ACC112 (cell line): ENCODE measurements around the gene CCNG2.

Experiments
- H2AFZ ChIP-seq: fragments of 200-600 bp; sonication (generic); one replicate; pipeline ENCODE4 v1.6.0; 2017; ENCODE audit warnings: antibody characterized with exemption, low read length; ENCODE audit not compliant: unreplicated experiment
- H3K27ac ChIP-seq: fragments of 200-600 bp; sonication (generic); 2 replicates; pipeline ENCODE4 v1.5.1; 2014; ENCODE audit warnings: low read depth, mild to moderate bottlenecking, antibody characterized with exemption, low read length, moderate library complexity
- H3K27me3 ChIP-seq: fragments of 200-600 bp; sonication (generic); 2 replicates; pipeline ENCODE4 v1.6.1; 2014; ENCODE audit warnings: mild to moderate bottlenecking, antibody characterized with exemption, low read length, moderate library complexity, mixed read lengths; ENCODE audit not compliant: insufficient read depth
- H3K36me3 ChIP-seq: fragments of 200-600 bp; sonication (generic); 2 replicates; pipeline ENCODE4 v1.6.1; 2016; ENCODE audit warnings: mild to moderate bottlenecking, antibody characterized with exemption, low read length, moderate library complexity, mixed read lengths; ENCODE audit not compliant: insufficient read depth
- H3K4me1 ChIP-seq: fragments of 200-600 bp; sonication (generic); one replicate; pipeline ENCODE4 v1.6.1; 2016; ENCODE audit warnings: low read length, mixed read lengths; ENCODE audit not compliant: insufficient read depth, unreplicated experiment, control insufficient read depth
- H3K4me3 ChIP-seq: fragments of 200-600 bp; sonication (generic); 2 replicates; pipeline ENCODE4 v1.5.1; 2014; ENCODE audit warnings: mild to moderate bottlenecking, low read depth, low read length
- H3K79me2 ChIP-seq: fragments of 200-600 bp; sonication (generic); one replicate; pipeline ENCODE4 v1.6.0; 2016; ENCODE audit warnings: low read length; ENCODE audit not compliant: control insufficient read depth, unreplicated experiment, insufficient read depth

The CCNG2 gene

DNA sequence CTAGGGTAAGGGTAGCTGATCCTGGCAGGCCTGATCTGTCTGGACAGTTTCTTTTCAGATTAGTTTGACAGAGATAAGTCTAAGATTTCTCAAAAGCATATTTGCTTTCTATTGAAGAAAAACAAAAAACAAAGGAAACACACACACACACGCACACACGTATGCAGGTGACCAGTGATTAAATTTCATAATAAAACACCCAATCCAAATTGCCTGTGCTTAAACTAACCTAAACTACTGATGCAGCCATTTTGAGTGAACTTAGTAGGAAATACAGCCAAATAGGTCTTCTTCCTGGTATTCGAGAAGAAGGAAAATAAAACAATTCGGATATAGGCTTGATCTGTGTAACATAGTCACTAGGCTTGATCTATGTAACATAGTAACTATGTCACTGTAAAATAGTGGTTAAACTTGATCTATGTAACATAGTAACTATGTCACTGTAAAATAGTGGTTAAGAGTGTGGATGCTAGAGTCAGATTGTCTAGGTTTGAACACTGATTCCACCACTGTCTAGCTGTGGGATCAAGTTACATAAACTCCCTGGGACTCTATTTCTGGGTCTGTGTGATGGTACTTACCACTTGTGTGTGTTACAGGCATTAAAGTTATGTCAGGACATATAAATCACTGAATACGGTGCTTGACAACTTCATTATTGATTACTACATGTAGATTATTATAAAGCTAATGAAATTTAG lies 9.8 kb upstream of the CCNG2 start:
- Histone ChIP-seq H3K4me1 (no peaks in the 10 kb centered on the region), H3K4me3 (no peak overlapping the region), H3K36me3 (no peaks in the 10 kb centered on the region), H3K27ac (no peak overlapping the region), H2AFZ (no peak overlapping the region), H3K79me2 (no peaks in the 10 kb centered on the region), H3K27me3 (0 out of 2 replicates have a peak, but pooled peaks cover 3% of the 10 kb centered on the region)

DNA sequence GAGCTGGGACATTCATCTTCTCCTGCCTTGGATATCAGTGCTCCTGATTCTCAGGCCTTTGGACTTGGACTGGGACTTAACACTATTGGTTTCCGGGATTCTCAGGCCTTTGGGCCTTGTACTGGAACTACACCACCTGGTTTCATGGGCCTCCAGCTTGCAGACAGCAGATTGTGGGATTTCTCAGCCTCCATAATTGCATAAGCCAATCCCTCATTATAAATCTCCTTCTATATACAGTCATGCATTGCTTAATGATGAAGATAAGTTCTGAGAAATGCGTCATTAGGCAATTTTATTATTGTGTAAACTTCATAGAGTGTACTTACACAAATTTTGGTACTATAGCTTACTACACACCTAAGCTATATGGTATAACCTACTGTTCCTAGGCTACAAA lies 8.9 kb upstream of the CCNG2 start:
- Histone ChIP-seq H3K36me3 (no peaks in the 10 kb centered on the region), H3K4me1 (no peaks in the 10 kb centered on the region), H3K4me3 (no peak overlapping the region), H3K79me2 (no peaks in the 10 kb centered on the region), H3K27me3 (0 out of 2 replicates have a peak, but pooled peaks cover 6% of the 10 kb centered on the region), H3K27ac (no peak overlapping the region), H2AFZ (no peak overlapping the region)

DNA sequence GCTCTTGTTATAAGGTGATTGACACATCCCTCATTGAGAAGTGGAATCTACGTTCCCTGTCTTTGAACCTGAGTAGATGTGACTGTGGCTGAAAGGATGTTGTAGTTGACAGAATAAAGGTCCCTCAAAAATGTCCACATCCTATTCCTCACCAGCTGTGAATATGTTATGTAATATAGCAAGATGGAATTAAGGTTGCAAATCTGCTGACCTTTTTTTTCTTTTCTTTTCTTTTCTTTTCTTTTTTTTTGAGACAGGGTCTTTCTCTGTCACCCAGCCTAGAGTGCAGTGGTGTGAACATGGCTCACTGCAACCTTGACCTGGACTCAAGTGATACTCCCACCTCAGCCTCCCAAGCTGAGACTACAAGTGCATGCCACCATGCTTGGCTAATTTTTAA lies 7.2 kb upstream of the CCNG2 start:
- Histone ChIP-seq H3K27ac (no peak overlapping the region), H2AFZ (no peak overlapping the region), H3K79me2 (no peaks in the 10 kb centered on the region), H3K27me3 (0 out of 2 replicates have a peak, but pooled peaks cover 6% of the 10 kb centered on the region), H3K4me1 (no peaks in the 10 kb centered on the region), H3K36me3 (no peaks in the 10 kb centered on the region), H3K4me3 (no peak overlapping the region)

DNA sequence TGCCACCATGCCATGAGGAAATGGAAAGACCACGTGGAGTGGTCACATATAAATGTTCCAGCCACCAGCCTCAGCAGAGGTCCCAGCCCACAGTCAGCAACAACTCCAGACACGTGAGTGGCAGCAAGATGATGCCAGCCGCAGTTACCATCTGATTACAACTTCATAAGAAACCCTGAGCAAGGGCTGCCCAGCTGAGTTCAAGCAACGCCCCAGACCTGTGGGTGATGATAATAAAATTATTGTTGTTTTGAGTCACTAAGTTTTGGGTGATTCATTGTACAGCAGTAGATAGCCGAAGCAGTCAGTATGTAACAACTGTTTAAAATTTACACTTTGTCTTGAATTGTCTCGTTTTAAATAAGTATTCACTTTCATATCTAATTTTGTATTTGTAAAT lies 5.8 kb upstream of the CCNG2 start:
- H2AFZ ChIP-seq, result no peak overlapping the region

DNA sequence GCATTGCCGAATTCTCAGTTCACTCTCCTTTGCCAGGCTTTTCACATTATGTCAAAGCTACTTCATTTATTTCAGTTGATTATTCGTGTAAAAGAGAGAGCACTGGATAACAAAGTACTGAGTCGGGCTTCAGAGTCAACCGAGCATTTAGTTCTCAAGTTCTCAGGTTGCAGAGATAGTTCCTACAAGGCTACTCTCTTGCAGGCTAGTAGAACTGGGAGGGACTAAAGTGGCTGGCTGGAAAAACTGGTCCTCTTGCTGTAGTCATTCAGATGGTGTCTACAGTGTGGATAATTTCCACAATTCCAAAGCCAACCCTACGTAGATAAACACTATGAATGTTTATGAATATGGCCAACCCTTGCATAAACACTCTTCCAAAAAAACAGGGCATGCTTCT lies 4.6 kb upstream of the CCNG2 start:
- no peak overlapping the region for H3K27ac ChIP-seq
- no peak overlapping the region for H2AFZ ChIP-seq

More for the DNA sequence above, 5.8 kb upstream of the CCNG2 start:
- H3K36me3 ChIP-seq, result no peaks in the 10 kb centered on the region
- H3K4me3 ChIP-seq, result no peak overlapping the region
- no peak overlapping the region for H3K27ac ChIP-seq
- no peaks in the 10 kb centered on the region for H3K4me1 ChIP-seq
- H3K27me3 ChIP-seq, result 0 out of 2 replicates have a peak, but pooled peaks cover 6% of the 10 kb centered on the region
- H3K79me2 ChIP-seq, result no peaks in the 10 kb centered on the region

DNA sequence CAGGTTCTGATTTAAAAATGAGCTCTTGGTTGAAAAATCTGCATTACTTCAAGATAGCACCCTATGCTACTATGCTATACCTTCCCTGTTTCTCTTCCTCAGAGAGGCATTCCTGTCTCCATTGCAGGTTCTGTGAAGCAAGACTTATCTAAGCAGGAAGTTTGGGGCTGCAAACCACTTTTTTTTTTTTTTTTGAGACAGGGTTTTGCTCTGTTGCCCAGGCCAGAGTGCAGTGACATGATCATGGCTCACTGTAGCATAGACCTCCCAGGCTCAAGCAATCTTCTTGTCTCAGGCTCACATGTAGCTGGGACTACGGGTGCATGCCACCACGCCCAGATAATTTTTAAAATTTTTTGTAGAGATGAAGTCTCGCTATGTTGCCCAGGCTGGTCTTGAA lies 4.0 kb upstream of the CCNG2 start:
- Histone ChIP-seq H3K4me3 (no peak overlapping the region), H3K27ac (no peak overlapping the region), H3K4me1 (no peaks in the 10 kb centered on the region), H3K79me2 (no peaks in the 10 kb centered on the region), H2AFZ (no peak overlapping the region), H3K27me3 (0 out of 2 replicates have a peak, but pooled peaks cover 6% of the 10 kb centered on the region), H3K36me3 (no peaks in the 10 kb centered on the region)

More for the DNA sequence above, 4.6 kb upstream of the CCNG2 start:
- no peaks in the 10 kb centered on the region for H3K4me1 ChIP-seq
- H3K27me3 ChIP-seq, result 0 out of 2 replicates have a peak, but pooled peaks cover 6% of the 10 kb centered on the region
- no peak overlapping the region for H3K4me3 ChIP-seq
- no peaks in the 10 kb centered on the region for H3K36me3 ChIP-seq
- H3K79me2 ChIP-seq, result no peaks in the 10 kb centered on the region

DNA sequence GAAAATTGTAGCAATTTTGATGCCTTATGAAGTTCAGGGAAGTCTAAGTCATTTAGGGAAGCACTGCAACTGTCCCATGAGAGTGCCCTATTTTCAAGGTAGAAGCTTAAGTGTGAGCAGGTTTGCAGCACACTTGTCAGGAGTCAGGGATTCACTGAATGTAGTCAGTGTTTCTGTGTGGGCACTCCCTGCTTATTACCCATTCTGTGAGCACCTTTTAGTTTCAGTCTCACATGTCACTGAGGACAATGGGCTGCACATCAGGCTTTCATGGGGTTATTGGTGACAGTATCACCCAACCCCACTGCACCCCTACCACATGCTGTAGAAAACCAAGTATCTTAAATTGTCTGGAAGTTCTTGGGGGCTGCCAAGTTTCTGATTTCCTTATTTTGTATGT lies 2.9 kb upstream of the CCNG2 start:
- no peak overlapping the region for H3K4me3 ChIP-seq
- H3K27ac ChIP-seq, result no peak overlapping the region
- no peaks in the 10 kb centered on the region for H3K36me3 ChIP-seq
- peaks cover 4% of the 10 kb centered on the region for H3K79me2 ChIP-seq
- H3K4me1 ChIP-seq, result peaks cover 5% of the 10 kb centered on the region
- no peak overlapping the region for H2AFZ ChIP-seq
- H3K27me3 ChIP-seq, result 0 out of 2 replicates have a peak, but pooled peaks cover 6% of the 10 kb centered on the region

DNA sequence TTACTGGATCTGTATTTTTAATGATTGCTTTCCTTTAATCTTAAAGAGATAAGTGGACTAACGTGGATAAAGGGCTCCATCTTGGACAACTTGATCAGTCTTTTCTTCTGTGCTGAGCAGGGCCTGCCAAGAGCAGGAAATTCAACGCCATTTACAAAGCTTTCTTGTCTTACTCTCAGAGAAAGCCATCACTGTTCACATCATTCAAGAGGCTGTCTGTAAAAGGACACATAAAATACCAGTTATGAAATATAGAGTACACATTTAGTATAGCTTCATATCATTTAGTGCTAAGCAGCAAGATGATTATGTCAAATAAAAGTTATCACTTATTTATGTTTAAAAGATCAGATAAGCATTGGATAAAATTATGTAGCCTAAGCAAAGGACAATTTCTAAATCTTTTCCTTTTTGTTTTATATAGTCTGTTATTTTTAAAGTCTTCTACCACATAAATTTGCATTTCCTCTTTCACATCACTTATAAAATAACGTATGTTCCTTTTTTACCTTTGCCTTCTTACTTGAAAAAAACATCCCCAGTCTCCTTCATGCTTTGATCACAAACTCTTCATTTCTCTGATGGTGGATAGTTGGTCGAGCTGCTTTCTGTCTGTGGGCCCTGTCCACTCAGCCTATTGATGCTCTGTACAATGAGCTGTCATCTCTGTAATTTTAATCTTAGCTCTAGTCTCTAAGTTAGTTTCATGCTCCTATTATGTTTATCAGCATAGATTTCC lies 2.1 kb upstream of the CCNG2 start:
- Histone ChIP-seq H3K36me3 (no peaks in the 10 kb centered on the region), H3K27ac (no peak overlapping the region), H3K4me3 (no peak overlapping the region), H3K4me1 (peaks cover 12% of the 10 kb centered on the region), H3K79me2 (peaks cover 6% of the 10 kb centered on the region), H3K27me3 (0 out of 2 replicates have a peak, but pooled peaks cover 6% of the 10 kb centered on the region), H2AFZ (no peak overlapping the region)

DNA sequence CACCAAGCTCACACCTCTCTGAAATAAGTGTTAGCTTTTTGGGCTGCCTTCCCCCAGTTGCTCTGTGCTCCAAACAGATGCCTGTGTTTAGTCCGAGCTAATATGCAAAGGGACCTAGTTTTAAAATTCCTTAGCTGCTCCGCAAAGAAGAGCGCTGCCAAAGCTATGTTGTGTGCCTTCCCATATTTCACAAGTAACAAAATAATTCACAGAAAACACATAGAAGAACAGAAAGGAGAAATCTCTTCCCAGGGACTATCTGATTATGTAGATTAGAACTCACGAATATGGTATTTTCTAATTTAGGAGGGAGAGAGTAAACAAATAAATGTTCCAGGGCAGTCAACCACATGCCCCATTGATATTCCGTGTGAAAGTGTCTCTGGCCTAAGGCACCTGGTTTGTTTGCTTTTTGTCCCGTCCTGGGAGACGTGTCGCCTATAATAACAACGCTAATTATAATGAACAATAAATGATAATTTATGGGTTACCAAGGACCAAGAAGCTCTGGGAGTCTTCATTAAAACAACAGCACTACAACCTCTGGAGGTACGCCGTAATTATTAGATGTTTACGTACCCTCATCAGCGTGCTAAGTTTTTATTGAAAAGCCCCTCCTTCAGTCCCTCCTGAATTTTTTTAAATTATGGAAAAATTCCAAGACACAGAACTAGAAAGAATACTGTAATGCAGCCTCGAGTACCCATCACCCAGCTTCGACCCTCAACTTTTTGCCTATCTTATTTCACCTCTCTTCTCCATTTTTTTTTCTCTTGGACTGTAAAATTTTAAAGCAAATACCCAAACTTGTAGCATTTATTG lies 1.2 kb upstream of the CCNG2 start:
- no peak overlapping the region for H3K27ac ChIP-seq
- H2AFZ ChIP-seq, result peak overlapping the region; percentile 93
- no peaks in the 10 kb centered on the region; the same call in 1 of the 2 replicates for H3K36me3 ChIP-seq
- peaks cover 6% of the 10 kb centered on the region for H3K79me2 ChIP-seq
- H3K4me1 ChIP-seq, result peaks cover 12% of the 10 kb centered on the region
- 0 out of 2 replicates have a peak, but pooled peaks cover 6% of the 10 kb centered on the region for H3K27me3 ChIP-seq
- H3K4me3 ChIP-seq, result peak overlapping the region; percentile 82

DNA sequence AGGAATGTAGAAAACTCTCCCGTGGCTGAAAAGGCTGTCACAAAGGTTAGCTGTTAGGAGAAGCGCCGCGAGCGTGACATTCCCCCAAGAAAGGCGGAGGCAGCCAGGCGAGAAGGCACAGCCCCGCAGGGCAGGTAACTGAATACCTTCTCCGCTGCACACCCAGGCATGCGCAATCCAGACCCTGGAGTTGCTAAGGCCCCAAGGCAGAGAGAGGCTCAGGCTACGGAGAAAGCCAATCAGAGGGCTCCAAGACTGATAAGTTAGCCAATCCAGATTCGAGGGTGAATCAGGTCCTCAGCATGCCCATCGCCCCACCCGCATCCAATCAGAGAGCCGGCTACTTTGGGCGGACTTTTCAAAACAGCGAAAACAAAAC lies 485 bp upstream of the CCNG2 start:
- H3K27me3 ChIP-seq, result 0 out of 2 replicates have a peak, but pooled peaks cover 6% of the 10 kb centered on the region
- peak overlapping the region; percentile 82 for H3K27ac ChIP-seq
- H3K4me1 ChIP-seq, result peaks cover 12% of the 10 kb centered on the region
- peak overlapping the region; percentile 82 for H3K4me3 ChIP-seq
- H3K79me2 ChIP-seq, result peaks cover 6% of the 10 kb centered on the region
- H2AFZ ChIP-seq, result peak overlapping the region; percentile 93
- no peaks in the 10 kb centered on the region; the same call in 1 of the 2 replicates for H3K36me3 ChIP-seq
